ENCODE data around the gene TRAK1.

TRAK1 gene

DNA sequence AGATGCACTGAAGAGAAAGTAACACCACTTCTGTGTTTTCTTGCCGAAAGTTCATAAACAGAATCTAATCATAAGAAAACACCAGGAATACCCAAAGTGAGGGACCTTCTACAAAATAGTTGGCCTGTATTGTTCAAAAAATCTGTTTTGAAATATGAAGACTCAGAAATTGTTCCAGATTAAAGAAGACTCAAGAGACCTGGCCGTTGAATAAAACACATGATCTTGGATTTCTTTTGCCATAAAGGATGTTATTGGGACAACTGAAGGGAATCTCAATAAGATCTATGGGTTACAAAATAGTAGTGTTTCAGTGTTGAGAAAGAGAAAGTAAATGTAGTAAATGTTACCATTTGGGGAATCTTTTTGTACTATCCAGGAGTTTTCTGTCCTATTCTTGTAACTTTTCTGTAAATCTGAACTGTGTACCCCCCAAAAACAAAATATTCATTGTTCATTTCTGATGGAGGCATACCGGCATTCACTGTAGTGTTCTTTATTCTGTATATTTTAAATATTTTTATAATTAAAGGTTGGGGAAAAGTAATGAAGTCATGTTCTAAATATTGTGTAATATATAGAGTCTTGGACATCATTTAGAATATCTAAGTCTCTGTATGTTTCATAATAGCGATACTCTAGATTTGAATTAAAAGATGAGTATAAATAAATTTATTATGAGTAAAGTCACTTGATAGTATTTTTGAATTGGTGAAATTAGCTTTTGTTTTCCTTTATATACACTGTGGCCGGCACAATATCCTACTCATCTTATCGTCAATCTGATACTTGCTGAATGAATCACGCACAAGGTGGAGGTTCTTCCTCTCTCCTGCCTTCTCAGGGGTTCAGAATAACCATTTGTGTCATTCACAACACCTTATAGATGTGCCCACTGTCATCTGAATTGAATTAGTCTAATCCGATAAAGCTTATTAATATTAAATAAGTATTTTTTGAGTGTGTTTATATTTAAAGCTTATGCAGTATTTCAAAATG, 66.7 kb downstream of the TRAK1 start:
- H3K4me1 ChIP-seq (ENCODE audit: control insufficient read depth, insufficient read depth, low read length) = peaks cover 8% of the 10 kb centered on the region
- no peaks in the 10 kb centered on the region for H3K36me3 ChIP-seq (ENCODE audit: control insufficient read depth, insufficient read depth, low read length)
- H3K9ac ChIP-seq (ENCODE audit: low read depth, low read length) = no peak overlapping the region
- no peak overlapping the region for H3K4me3 ChIP-seq (ENCODE audit: low read depth, low read length)
- no peaks in the 10 kb centered on the region for H3K9me3 ChIP-seq (ENCODE audit: control insufficient read depth, insufficient read depth, low read length)
- no peaks in the 10 kb centered on the region for H3K27me3 ChIP-seq (ENCODE audit: control insufficient read depth, insufficient read depth, low read length)

DNA sequence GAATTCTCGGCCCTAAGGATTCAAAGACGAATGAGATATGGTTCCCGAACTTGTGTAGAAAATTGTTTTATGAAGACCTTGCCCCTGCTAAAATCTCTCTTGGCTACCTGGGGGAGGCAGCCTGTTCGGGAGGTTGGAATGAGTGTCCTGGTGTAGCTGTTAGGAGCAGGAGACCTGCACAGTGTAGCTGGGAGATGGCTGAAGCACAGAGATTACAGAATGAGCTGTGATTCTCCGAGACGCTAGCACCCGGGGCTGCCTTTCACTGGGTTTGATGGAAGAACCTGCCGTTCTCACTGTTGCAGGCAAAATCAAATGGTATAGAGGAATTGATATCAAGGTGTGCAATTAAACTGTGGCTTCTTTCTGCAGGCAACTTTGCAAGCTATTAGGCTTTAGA, 68.0 kb downstream of the TRAK1 start:
- Histone ChIP-seq H3K9me3 (ENCODE audit: control insufficient read depth, insufficient read depth, low read length) (no peaks in the 10 kb centered on the region), H3K36me3 (ENCODE audit: control insufficient read depth, insufficient read depth, low read length) (no peaks in the 10 kb centered on the region), H3K9ac (ENCODE audit: low read depth, low read length) (no peak overlapping the region), H3K4me1 (ENCODE audit: control insufficient read depth, insufficient read depth, low read length) (peaks cover 8% of the 10 kb centered on the region), H3K27me3 (ENCODE audit: control insufficient read depth, insufficient read depth, low read length) (no peaks in the 10 kb centered on the region), H3K4me3 (ENCODE audit: low read depth, low read length) (peak overlapping the region; percentile 57)

DNA sequence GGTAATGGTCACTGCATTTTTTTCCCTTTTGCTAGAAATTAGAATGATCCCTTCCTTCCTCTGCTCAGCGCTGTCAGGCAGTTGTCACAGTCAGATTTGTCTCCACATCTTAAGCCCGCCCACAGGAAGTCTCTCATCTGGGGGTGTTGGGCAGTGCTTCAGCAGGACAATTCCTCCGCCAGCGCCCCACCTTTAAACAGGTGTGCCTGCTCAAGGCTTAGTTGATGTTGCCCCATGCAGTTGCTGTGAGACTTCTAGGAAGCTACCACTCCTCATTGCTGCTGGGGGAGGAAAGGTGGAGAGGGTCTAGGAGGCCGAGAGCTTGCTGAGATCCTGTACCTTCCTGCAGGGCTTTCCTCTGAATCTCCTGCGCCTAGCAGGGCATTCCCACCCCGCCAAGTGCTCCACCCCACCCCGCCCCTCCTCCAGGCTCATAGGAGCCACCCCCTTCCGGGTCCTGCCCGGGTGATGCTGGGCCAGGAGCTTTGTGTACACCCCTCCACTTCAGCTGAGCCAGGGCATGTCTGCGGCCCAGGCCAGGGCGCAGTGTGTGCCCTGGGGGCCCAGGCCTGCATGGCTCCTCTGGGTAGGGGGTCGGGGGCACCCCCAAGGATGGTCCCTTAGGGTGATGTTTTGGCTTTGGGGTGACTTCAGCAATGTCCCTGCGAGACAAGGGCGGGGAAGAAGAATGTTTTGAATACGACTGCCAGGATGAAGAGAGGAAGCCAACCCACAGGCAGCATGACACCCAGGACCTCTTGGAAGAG, 68.7 kb downstream of the TRAK1 start:
- no peaks in the 10 kb centered on the region for H3K27me3 ChIP-seq (ENCODE audit: control insufficient read depth, insufficient read depth, low read length)
- peaks cover 8% of the 10 kb centered on the region for H3K4me1 ChIP-seq (ENCODE audit: control insufficient read depth, insufficient read depth, low read length)
- H3K36me3 ChIP-seq (ENCODE audit: control insufficient read depth, insufficient read depth, low read length) = no peaks in the 10 kb centered on the region
- H3K9me3 ChIP-seq (ENCODE audit: control insufficient read depth, insufficient read depth, low read length) = no peaks in the 10 kb centered on the region
- peak overlapping the region; percentile 65 for H3K4me3 ChIP-seq (ENCODE audit: low read depth, low read length)
- H3K9ac ChIP-seq (ENCODE audit: low read depth, low read length) = peak overlapping the region; percentile 67

DNA sequence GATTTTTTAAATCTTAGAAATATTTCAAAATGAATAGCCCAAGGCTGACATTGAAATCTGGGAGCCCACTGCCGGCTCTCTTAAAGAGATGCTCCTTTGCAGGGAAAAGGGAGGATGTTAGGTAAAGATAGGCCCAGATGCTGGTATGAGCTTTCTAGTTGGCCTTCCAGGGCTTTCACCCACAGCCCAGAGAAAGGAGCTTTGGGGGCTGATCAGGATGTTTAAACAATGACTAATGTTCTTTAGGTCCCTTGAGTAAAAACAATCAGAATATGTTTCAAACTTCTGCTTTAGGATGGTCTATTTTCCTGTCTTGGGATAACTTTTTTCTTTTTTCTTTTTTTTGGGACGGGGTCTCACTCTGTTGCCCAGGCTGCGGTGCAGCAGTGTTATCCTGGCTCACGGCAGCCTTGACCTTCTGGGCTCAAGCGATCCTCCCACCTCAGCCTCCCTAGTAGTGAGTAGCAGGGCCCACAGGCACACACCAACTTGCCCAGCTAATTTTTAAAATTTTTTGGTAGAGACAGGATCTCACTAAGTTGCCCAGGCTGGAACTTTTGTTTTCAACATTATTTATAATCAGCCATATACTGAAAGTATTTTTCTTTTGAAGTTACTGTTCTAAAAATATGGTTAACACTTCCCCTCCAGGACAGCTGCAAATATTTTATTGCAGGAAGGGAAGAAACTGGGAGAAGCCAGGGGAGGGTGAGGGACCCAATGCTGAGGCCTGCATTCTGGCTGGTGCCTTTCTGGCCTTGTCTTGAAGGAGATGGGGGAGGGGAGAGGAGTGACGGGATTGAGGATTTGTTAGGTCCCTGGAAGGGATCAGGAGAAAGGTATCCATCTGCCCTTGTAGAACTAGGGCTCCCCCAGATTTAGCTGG, 70.1 kb downstream of the TRAK1 start:
- H3K4me3 ChIP-seq (ENCODE audit: low read depth, low read length) = no peak overlapping the region

DNA sequence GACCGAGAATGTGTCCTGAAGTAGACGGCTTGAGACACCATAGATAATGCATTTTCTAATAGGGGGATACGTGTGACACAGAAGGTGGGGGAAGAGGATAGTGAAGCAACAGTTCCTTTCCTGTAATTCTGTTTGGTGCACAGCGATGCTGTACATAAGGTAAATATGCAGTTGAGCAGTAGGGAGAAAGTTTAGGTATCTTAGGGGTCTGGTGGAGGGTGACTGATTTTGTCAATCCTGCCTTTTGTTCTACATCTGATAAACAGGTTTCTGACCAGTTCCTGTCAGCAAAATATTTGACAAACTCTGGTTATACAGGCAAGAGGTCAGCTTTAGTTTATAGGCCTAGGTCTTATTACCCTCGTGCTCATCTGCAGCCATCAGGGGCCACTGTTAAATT, 71.3 kb downstream of the TRAK1 start:
- H3K9me3 ChIP-seq (ENCODE audit: control insufficient read depth, insufficient read depth, low read length) = no peaks in the 10 kb centered on the region
- no peaks in the 10 kb centered on the region for H3K27me3 ChIP-seq (ENCODE audit: control insufficient read depth, insufficient read depth, low read length)
- peaks cover 8% of the 10 kb centered on the region for H3K4me1 ChIP-seq (ENCODE audit: control insufficient read depth, insufficient read depth, low read length)
- H3K9ac ChIP-seq (ENCODE audit: low read depth, low read length) = no peak overlapping the region
- H3K4me3 ChIP-seq (ENCODE audit: low read depth, low read length) = no peak overlapping the region
- H3K36me3 ChIP-seq (ENCODE audit: control insufficient read depth, insufficient read depth, low read length) = no peaks in the 10 kb centered on the region

More for the DNA sequence above, 70.1 kb downstream of the TRAK1 start:
- peaks cover 8% of the 10 kb centered on the region for H3K4me1 ChIP-seq (ENCODE audit: control insufficient read depth, insufficient read depth, low read length)
- H3K9ac ChIP-seq (ENCODE audit: low read depth, low read length) = no peak overlapping the region
- no peaks in the 10 kb centered on the region for H3K27me3 ChIP-seq (ENCODE audit: control insufficient read depth, insufficient read depth, low read length)
- no peaks in the 10 kb centered on the region for H3K36me3 ChIP-seq (ENCODE audit: control insufficient read depth, insufficient read depth, low read length)
- no peaks in the 10 kb centered on the region for H3K9me3 ChIP-seq (ENCODE audit: control insufficient read depth, insufficient read depth, low read length)

DNA sequence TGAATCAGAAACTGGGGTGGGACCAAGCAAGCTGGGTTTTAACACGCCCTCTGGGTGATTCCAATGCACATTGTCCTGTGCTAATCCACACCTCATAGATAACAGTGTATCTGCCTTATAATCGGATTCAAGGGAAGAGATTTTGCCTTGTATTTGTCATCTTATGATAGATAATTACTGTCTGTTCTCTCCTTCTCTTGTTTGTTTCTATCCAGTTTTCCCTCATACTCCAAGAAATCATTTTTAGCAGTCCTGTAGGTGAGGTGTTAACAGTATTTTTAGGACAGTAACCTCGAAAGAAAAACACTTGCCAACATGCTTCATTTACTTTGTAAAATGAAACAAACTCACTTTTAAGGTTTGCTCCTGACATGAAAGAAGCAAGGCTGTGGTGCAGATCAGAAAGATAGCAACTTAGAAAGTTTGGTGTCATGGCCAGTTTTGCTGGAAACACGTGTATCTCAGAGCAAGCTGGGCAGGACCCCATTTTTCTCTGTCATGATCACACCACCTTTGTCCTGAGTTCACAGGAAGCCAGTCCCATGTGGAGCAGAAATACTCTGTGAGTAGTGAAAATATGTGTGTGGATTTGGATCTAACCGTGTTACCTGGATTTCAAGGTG, 72.6 kb downstream of the TRAK1 start:
- no peaks in the 10 kb centered on the region for H3K9me3 ChIP-seq (ENCODE audit: control insufficient read depth, insufficient read depth, low read length)
- H3K9ac ChIP-seq (ENCODE audit: low read depth, low read length) = no peak overlapping the region
- no peaks in the 10 kb centered on the region for H3K36me3 ChIP-seq (ENCODE audit: control insufficient read depth, insufficient read depth, low read length)
- H3K27me3 ChIP-seq (ENCODE audit: control insufficient read depth, insufficient read depth, low read length) = no peaks in the 10 kb centered on the region
- peaks cover 8% of the 10 kb centered on the region for H3K4me1 ChIP-seq (ENCODE audit: control insufficient read depth, insufficient read depth, low read length)
- no peak overlapping the region for H3K4me3 ChIP-seq (ENCODE audit: low read depth, low read length)

DNA sequence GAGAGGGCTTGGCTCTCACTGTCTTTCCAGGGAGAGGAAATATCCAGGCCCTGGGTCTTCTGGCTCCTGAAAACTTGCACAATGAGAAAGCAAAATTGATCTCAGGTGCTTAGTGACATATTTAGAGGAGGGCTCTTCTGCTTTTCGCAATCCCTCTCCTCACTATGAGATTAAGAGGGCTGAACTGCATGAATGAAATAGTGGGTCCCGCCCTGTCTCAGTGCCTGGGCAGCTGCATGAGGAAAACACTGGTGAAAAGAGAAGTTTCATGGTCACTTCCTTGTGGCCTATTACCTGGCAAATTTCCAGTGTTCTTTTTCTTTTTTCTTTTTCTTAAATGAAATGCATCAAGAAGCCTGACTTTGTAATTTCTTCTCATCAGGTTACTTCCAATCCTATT, 73.5 kb downstream of the TRAK1 start:
- Histone ChIP-seq H3K9ac (ENCODE audit: low read depth, low read length) (no peak overlapping the region), H3K4me3 (ENCODE audit: low read depth, low read length) (no peak overlapping the region), H3K27me3 (ENCODE audit: control insufficient read depth, insufficient read depth, low read length) (no peaks in the 10 kb centered on the region), H3K9me3 (ENCODE audit: control insufficient read depth, insufficient read depth, low read length) (no peaks in the 10 kb centered on the region), H3K4me1 (ENCODE audit: control insufficient read depth, insufficient read depth, low read length) (peaks cover 4% of the 10 kb centered on the region), H3K36me3 (ENCODE audit: control insufficient read depth, insufficient read depth, low read length) (no peaks in the 10 kb centered on the region)

DNA sequence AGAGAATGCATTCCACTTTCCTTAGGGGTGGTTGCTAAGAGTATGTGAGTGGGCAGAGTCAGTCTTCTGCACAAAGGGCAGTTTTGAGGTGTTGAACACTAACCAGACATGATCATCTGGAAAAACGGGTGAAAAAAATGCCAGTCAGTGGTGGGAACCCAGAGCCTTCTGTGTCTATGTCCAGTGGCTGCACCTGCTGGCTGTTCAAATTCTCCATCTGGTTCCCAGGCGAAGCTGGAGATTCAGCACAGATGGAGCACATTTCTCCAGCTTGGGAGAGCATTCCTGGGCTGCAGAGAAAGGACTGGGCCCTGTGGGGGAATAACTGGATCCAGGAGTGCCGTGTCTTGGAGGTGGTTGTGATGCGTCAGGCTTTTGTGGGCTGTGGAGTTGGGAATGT, 74.1 kb downstream of the TRAK1 start:
- Histone ChIP-seq H3K27me3 (ENCODE audit: control insufficient read depth, insufficient read depth, low read length) (no peaks in the 10 kb centered on the region), H3K9me3 (ENCODE audit: control insufficient read depth, insufficient read depth, low read length) (no peaks in the 10 kb centered on the region), H3K4me1 (ENCODE audit: control insufficient read depth, insufficient read depth, low read length) (peaks cover 4% of the 10 kb centered on the region), H3K36me3 (ENCODE audit: control insufficient read depth, insufficient read depth, low read length) (no peaks in the 10 kb centered on the region), H3K4me3 (ENCODE audit: low read depth, low read length) (no peak overlapping the region), H3K9ac (ENCODE audit: low read depth, low read length) (no peak overlapping the region)

DNA sequence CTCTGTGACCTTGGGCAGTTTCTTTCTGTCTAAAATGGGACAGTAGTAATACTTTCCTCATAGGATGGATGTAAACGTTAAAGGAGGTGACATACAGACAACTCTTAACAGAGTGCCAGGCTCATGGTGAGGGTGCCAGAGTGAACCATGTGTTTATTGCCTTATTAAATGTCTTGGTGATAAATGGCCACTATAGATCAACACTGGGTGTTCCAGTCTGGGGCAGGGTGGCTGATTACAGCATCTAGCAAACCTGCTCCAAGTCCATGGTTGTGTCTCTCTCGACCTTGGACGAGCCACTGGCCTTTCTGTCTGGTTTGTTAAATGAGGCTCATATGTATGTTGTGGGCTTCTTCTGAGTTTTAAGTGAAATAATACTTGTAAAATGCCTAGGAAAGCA, 75.1 kb downstream of the TRAK1 start:
- H3K27me3 ChIP-seq (ENCODE audit: control insufficient read depth, insufficient read depth, low read length) = no peaks in the 10 kb centered on the region
- no peak overlapping the region for H3K4me3 ChIP-seq (ENCODE audit: low read depth, low read length)
- no peaks in the 10 kb centered on the region for H3K4me1 ChIP-seq (ENCODE audit: control insufficient read depth, insufficient read depth, low read length)
- no peaks in the 10 kb centered on the region for H3K9me3 ChIP-seq (ENCODE audit: control insufficient read depth, insufficient read depth, low read length)
- H3K36me3 ChIP-seq (ENCODE audit: control insufficient read depth, insufficient read depth, low read length) = no peaks in the 10 kb centered on the region
- H3K9ac ChIP-seq (ENCODE audit: low read depth, low read length) = no peak overlapping the region

DNA sequence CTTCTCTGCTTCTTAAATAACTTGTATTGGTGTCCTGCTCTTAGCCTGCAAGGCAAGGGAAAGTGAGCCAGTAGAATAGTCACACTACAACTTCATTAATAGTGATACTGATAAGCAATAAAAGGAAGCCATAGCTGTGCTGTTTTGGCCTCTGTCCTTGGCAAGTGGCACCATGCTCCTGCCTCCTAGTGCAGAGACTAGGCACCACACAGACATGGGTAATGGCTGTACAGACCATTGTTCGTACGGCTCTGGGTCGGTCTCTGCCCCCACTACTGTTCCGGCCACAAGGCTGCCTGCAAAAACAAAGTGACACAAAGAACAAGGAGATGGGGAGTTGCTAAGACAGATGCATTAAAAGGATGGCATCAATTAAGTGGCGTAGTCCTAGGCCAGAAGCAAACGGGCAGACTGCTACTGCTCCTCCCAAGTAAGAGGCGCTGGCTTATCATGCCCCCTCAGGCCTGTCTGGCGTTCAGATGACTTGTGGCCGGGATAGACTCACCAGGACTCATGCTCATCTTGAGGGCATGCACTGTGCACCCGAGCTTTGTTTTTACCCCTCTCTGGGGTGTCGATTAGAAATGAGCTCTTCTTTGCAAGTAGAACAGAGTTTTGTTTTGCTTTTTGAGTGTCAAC, 75.6 kb downstream of the TRAK1 start:
- H3K9me3 ChIP-seq (ENCODE audit: control insufficient read depth, insufficient read depth, low read length) = no peaks in the 10 kb centered on the region
- no peak overlapping the region for H3K4me3 ChIP-seq (ENCODE audit: low read depth, low read length)
- H3K27me3 ChIP-seq (ENCODE audit: control insufficient read depth, insufficient read depth, low read length) = no peaks in the 10 kb centered on the region
- H3K36me3 ChIP-seq (ENCODE audit: control insufficient read depth, insufficient read depth, low read length) = no peaks in the 10 kb centered on the region
- no peaks in the 10 kb centered on the region for H3K4me1 ChIP-seq (ENCODE audit: control insufficient read depth, insufficient read depth, low read length)
- H3K9ac ChIP-seq (ENCODE audit: low read depth, low read length) = no peak overlapping the region
